Parathyroid adenoma (tissue), 2 donors: ENCODE results near the gene ZNF496.

ENCODE experiments used
- H2AFZ ChIP-seq: fragments of 300-600 bp; sonication (generic); one replicate; pipeline ENCODE4 v1.7.0; 2017; ENCODE audit warnings: antibody characterized with exemption, mild to moderate bottlenecking
- H3K27ac ChIP-seq: fragments of 300-600 bp; sonication (generic); one replicate; pipeline ENCODE4 v1.7.0; 2017
- H3K27me3 ChIP-seq: fragments of 300-600 bp; sonication (generic); one replicate; pipeline ENCODE4 v1.7.0; 2017; ENCODE audit warnings: low read length; ENCODE audit not compliant: control insufficient read depth, insufficient read depth
- H3K36me3 ChIP-seq: fragments of 300-600 bp; sonication (generic); one replicate; pipeline ENCODE4 v1.7.0; 2017; ENCODE audit warnings: low read length; ENCODE audit not compliant: control insufficient read depth, insufficient read depth
- H3K4me1 ChIP-seq: fragments of 300-600 bp; sonication (generic); one replicate; pipeline ENCODE4 v1.7.0; 2017; ENCODE audit warnings: control low read depth
- H3K4me2 ChIP-seq: fragments of 300-600 bp; sonication (generic); one replicate; pipeline ENCODE4 v1.7.0; 2017; ENCODE audit warnings: low read length
- H3K4me3 ChIP-seq: fragments of 300-600 bp; sonication (generic); one replicate; pipeline ENCODE4 v1.7.0; 2017; ENCODE audit warnings: low read depth, low read length
- H3K79me2 ChIP-seq: fragments of 300-600 bp; sonication (generic); one replicate; pipeline ENCODE4 v1.7.0; 2017; ENCODE audit warnings: control low read depth
- H3K9ac ChIP-seq: fragments of 300-600 bp; sonication (generic); one replicate; pipeline ENCODE4 v1.7.0; 2017; ENCODE audit warnings: mild to moderate bottlenecking
- H3K9me3 ChIP-seq: fragments of 300-600 bp; sonication (generic); one replicate; pipeline ENCODE4 v1.7.0; 2017; ENCODE audit warnings: low read length; ENCODE audit not compliant: control insufficient read depth
- TF ChIP-seq, protein P1 (sequence below): fragments of 300-600 bp; sonication (generic); IDR thresholded peaks from one replicate; pipeline ENCODE4 v1.7.0; 2017; ENCODE audit warnings: antibody characterized with exemption, mild to moderate bottlenecking
- donor health status: primary hyperparathyroidism.

Gene ZNF496

GRCh38 chr1:247337961-247338360, 6.3 kb upstream of the ZNF496 start:
- H3K4me1 ChIP-seq = no peaks in the 10 kb centered on the region
- no peaks in the 10 kb centered on the region for H3K36me3 ChIP-seq
- no peak overlapping the region for H2AFZ ChIP-seq
- no peak overlapping the region for H3K4me3 ChIP-seq
- no peak overlapping the region for H3K4me2 ChIP-seq
- H3K9ac ChIP-seq = no peak overlapping the region
- no peaks in the 10 kb centered on the region for H3K27me3 ChIP-seq
- H3K79me2 ChIP-seq = no peaks in the 10 kb centered on the region
- no peak overlapping the region for H3K27ac ChIP-seq
- no peaks in the 10 kb centered on the region for H3K9me3 ChIP-seq
- TF ChIP-seq, protein P1, sequence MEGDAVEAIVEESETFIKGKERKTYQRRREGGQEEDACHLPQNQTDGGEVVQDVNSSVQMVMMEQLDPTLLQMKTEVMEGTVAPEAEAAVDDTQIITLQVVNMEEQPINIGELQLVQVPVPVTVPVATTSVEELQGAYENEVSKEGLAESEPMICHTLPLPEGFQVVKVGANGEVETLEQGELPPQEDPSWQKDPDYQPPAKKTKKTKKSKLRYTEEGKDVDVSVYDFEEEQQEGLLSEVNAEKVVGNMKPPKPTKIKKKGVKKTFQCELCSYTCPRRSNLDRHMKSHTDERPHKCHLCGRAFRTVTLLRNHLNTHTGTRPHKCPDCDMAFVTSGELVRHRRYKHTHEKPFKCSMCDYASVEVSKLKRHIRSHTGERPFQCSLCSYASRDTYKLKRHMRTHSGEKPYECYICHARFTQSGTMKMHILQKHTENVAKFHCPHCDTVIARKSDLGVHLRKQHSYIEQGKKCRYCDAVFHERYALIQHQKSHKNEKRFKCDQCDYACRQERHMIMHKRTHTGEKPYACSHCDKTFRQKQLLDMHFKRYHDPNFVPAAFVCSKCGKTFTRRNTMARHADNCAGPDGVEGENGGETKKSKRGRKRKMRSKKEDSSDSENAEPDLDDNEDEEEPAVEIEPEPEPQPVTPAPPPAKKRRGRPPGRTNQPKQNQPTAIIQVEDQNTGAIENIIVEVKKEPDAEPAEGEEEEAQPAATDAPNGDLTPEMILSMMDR = no peak

GRCh38 chr1:247337250-247337746, 5.6 kb upstream of the ZNF496 start:
- no peaks in the 10 kb centered on the region for H3K27me3 ChIP-seq
- no peak overlapping the region for H2AFZ ChIP-seq
- H3K9me3 ChIP-seq = no peaks in the 10 kb centered on the region
- no peak overlapping the region for H3K4me3 ChIP-seq
- no peaks in the 10 kb centered on the region for H3K79me2 ChIP-seq
- TF ChIP-seq, protein P1 = no peak
- no peak overlapping the region for H3K4me2 ChIP-seq
- H3K4me1 ChIP-seq = no peaks in the 10 kb centered on the region
- H3K36me3 ChIP-seq = no peaks in the 10 kb centered on the region
- no peak overlapping the region for H3K27ac ChIP-seq
- no peak overlapping the region for H3K9ac ChIP-seq

GRCh38 chr1:247336390-247336789, 4.7 kb upstream of the ZNF496 start:
- no peaks in the 10 kb centered on the region for H3K27me3 ChIP-seq
- TF ChIP-seq, protein P1 = no peak
- H2AFZ ChIP-seq = no peak overlapping the region
- H3K79me2 ChIP-seq = no peaks in the 10 kb centered on the region
- no peaks in the 10 kb centered on the region for H3K4me1 ChIP-seq
- H3K4me2 ChIP-seq = no peak overlapping the region
- no peak overlapping the region for H3K27ac ChIP-seq
- no peaks in the 10 kb centered on the region for H3K36me3 ChIP-seq
- H3K4me3 ChIP-seq = no peak overlapping the region
- no peak overlapping the region for H3K9ac ChIP-seq
- no peaks in the 10 kb centered on the region for H3K9me3 ChIP-seq

DNA sequence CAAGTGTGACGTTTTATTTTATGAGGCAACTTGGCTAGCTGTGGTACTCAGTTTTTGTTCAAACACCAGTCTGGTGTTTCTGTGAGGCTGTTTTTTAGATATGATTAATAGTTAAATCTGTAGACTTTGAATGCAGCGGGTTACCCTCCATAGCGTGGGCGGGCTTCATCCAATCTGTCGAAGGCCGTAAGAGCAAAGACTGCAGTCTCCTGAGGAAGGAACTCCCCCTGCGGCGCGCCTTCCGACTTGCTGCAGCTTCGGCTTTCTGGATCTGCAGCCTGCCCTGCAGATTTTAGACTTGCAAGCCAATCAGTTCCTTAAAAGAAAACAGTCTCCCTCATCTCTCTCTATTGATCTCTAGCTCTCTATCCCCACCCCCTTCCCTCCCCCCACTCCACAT, 4.2 kb upstream of the ZNF496 start:
- TF ChIP-seq, protein P1 = no peak
- Histone ChIP-seq H3K27ac (no peak overlapping the region), H3K79me2 (no peaks in the 10 kb centered on the region), H3K4me1 (no peaks in the 10 kb centered on the region), H2AFZ (no peak overlapping the region), H3K36me3 (no peaks in the 10 kb centered on the region), H3K27me3 (no peaks in the 10 kb centered on the region), H3K9me3 (no peaks in the 10 kb centered on the region), H3K4me3 (no peak overlapping the region), H3K9ac (no peak overlapping the region), H3K4me2 (no peak overlapping the region)

- TF ChIP-seq, protein P1 = no peak
- Histone ChIP-seq H3K4me2 (no peak overlapping the region), H3K9ac (no peak overlapping the region), H2AFZ (no peak overlapping the region), H3K27ac (no peak overlapping the region), H3K4me3 (no peak overlapping the region), H3K4me1 (no peaks in the 10 kb centered on the region), H3K27me3 (no peaks in the 10 kb centered on the region), H3K36me3 (no peaks in the 10 kb centered on the region), H3K79me2 (no peaks in the 10 kb centered on the region), H3K9me3 (no peaks in the 10 kb centered on the region)
Measured at GRCh38 chr1:247334378-247335133, 2.9 kb upstream of the ZNF496 start.
